ENCODE data around the gene ZNF48.

ZNF48 gene

GRCh38 chr16:30358990-30359870, 36.0 kb upstream of the ZNF48 start:
- DNase-seq (ENCODE audit: low spot score) = no peak

- no peak for DNase-seq (ENCODE audit: low spot score)
These were observed 35.4 kb upstream of the ZNF48 start for GRCh38 chr16:30359871-30360170.

- no peak for DNase-seq (ENCODE audit: low spot score)
These were observed 34.0 kb upstream of the ZNF48 start for GRCh38 chr16:30361180-30361579.

GRCh38 chr16:30365200-30365599, 30.0 kb upstream of the ZNF48 start:
- DNase-seq (ENCODE audit: low spot score) = no peak

- no peak for DNase-seq (ENCODE audit: low spot score)
These were observed 28.7 kb upstream of the ZNF48 start for GRCh38 chr16:30366511-30366910.

- no peak for DNase-seq (ENCODE audit: low spot score)
These were observed 27.7 kb upstream of the ZNF48 start for GRCh38 chr16:30367349-30368009.

GRCh38 chr16:30368122-30368791, 27.0 kb upstream of the ZNF48 start:
- DNase-seq (ENCODE audit: low spot score) = peak; percentile 64

- DNase-seq (ENCODE audit: low spot score) = no peak
These were observed 26.5 kb upstream of the ZNF48 start for GRCh38 chr16:30368792-30369090.

- no peak for DNase-seq (ENCODE audit: low spot score)
These were observed 25.9 kb upstream of the ZNF48 start for GRCh38 chr16:30369091-30369937.

GRCh38 chr16:30369938-30370455, 25.2 kb upstream of the ZNF48 start:
- no peak for DNase-seq (ENCODE audit: low spot score)

GRCh38 chr16:30370456-30371247, 24.6 kb upstream of the ZNF48 start, which contains the start of gene TBC1D10B:
Gene TBC1D10B, minus strand, starts transcription at chr16:30370494. Its CDS starts 311 bp downstream, at chr16:30370183.
- DNase-seq (ENCODE audit: low spot score) = peak; percentile 98

- no peak for DNase-seq (ENCODE audit: low spot score)
These were observed 23.9 kb upstream of the ZNF48 start for GRCh38 chr16:30371248-30371816.

- DNase-seq (ENCODE audit: low spot score) = no peak
These were observed 23.0 kb upstream of the ZNF48 start for GRCh38 chr16:30372038-30372712.

GRCh38 chr16:30372725-30373124, 22.5 kb upstream of the ZNF48 start:
- DNase-seq (ENCODE audit: low spot score) = no peak

- DNase-seq (ENCODE audit: low spot score) = no peak
These were observed 20.7 kb upstream of the ZNF48 start, which contains the start of gene MYL11 for GRCh38 chr16:30374538-30374937. Gene MYL11, plus strand, starts transcription at chr16:30374802. Its CDS starts 56 bp downstream, at chr16:30374858.

- DNase-seq (ENCODE audit: low spot score) = no peak
These were observed 19.4 kb upstream of the ZNF48 start for GRCh38 chr16:30375864-30376263.

- no peak for DNase-seq (ENCODE audit: low spot score)
These were observed 18.7 kb upstream of the ZNF48 start for GRCh38 chr16:30376461-30376902.

- no peak for DNase-seq (ENCODE audit: low spot score)
These were observed 18.0 kb upstream of the ZNF48 start for GRCh38 chr16:30377050-30377811.

- peak; percentile 83 for DNase-seq (ENCODE audit: low spot score)
These were observed 17.4 kb upstream of the ZNF48 start for GRCh38 chr16:30377812-30378235.

Measured in AG08396 (cell line).